ENCODE measurements around the gene LHCGR.

GRCh38 chr2:48651158-48651790 lies 104.2 kb downstream of the LHCGR start:
- TF ChIP-seq HIC1 (tag by site-specific recombination; IDR thresholded peaks at IDR 0.05) (no peak), ZNF132 (tag by site-specific recombination; IDR thresholded peaks at IDR 0.05; ENCODE audit: borderline replicate concordance) (no peak), ZNF658 (tag by site-specific recombination; IDR thresholded peaks at IDR 0.05) (no peak), ZNF707 (tag by site-specific recombination; IDR thresholded peaks at IDR 0.05) (no peak), ZXDB (tag by site-specific recombination; IDR thresholded peaks at IDR 0.05) (no peak)

Measured in HEK293 (cell line).